NCI-H2196 (cell line): Measurements from ENCODE around the gene RAB7A.
"Not testable (repeated sequence)": the region's sequence is repeated elsewhere in the genome, so short reads cannot be mapped to it uniquely, and the experiment has no call there.

ENCODE experiments used
- DNase-seq: peaks from one replicate; lab custom pipeline; 2025; ENCODE audit not compliant: unreplicated experiment; lab: John Stamatoyannopoulos, UW

Gene RAB7A

GRCh38 chr3:128749561-128749960, 23.6 kb downstream of the RAB7A start:
- not testable (repeated sequence) for DNase-seq

- DNase-seq: no peak
Measured at GRCh38 chr3:128753715-128754114, 27.7 kb downstream of the RAB7A start.

DNA sequence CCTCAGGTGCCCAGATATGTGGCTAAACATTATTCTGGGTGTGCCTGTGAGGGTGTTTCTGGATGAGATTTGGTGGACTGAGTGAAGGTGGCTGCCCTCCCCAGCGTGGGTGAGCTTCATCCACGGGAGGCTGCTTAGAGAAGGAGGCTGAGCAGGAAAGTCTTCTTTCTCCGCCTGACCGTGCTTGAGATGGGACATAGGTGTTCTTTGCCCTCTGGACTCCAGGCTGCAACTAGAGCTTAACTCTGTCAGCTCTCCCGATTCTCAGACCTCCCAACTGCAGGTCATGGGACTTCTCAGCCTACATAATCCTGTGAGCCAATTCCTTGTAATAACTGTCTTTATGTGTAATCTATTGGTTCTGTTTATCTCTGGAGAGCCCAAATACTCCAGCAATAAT, 34.1 kb downstream of the RAB7A start:
- DNase-seq: no peak

DNA sequence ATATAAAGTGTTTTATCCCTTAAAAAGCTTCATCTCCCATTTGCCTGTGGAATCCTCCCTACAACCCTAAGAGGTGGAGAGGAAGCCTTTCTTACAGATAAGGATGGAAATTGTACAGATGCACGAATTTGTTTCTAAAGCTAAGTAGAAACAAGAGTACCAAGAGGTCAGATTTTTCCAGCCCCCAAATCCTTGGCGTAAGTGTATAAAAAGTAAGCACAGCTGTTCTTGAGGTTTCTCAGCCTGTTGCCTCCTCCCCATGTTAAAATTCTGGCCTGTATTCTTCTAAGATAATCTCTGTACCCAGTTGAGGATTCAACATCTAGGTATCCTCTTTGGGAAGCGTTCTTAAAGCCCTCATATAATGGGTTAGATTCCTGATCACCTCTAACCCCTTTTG, 34.9 kb downstream of the RAB7A start:
- DNase-seq: no peak

DNA sequence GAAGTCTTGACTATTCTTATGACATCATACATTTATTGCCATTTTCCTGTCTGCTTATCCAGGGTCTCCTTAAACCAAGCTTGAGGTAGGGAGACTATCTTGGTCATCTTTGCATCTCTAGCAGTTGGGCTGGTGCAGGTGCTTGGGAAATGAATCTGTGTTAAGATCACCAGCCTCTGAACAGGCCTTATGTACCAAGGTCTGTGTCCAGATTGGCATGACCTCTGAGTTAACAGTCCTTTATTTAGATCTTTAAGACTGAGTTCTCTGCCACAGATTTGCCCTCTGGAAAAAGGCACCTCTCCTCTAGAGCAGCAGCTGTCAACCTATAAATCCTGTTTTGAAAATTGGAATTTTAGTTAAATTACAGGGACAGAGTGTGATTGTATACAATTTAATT, 35.4 kb downstream of the RAB7A start:
- no peak for DNase-seq

GRCh38 chr3:128763967-128764366, 38.0 kb downstream of the RAB7A start:
- DNase-seq: no peak

GRCh38 chr3:128764863-128765262, 38.9 kb downstream of the RAB7A start:
- DNase-seq: no peak

- no peak for DNase-seq
Measured at GRCh38 chr3:128767094-128767750, 41.2 kb downstream of the RAB7A start.

DNA sequence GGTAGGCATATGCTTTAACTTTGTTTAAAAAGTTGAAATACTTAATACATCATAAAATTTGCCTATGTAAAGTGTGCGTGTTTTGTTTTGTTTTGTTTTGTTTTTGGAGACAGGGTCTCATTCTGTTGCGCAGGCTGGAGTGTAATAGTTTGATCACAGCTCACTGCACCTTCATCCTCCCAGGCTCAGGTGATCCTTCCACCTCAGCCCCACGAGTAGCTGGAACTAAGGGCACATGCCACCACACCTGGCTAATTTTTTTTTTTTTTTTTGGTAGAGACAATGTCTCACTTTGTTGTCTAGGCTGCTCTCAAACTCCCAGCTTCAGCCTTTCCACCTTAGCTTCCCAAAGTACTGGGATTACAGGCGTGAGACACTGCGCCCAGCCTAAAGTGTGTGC, 42.5 kb downstream of the RAB7A start:
- DNase-seq: no peak

GRCh38 chr3:128770387-128770786, 44.4 kb downstream of the RAB7A start:
- DNase-seq: no peak

DNA sequence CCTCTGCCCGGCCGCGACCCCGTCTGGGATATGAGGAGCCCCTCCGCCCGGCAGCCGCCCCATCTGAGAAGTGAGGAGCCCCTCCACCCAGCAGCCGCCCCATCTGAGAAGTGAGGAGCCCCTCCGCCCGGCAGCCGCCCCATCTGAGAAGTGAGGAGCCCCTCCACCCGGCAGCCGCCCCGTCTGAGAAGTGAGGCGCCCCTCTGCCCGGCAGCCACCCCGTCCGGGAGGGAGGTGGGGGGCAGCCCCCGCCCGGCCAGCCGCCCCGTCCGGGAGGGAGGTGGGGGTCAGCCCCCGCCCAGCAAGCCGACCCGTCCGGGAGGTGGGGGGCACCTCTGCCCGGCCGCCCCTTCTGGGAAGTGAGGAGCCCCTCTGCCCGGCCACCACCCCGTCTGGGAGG, 47.2 kb downstream of the RAB7A start:
- not testable (repeated sequence) for DNase-seq

DNA sequence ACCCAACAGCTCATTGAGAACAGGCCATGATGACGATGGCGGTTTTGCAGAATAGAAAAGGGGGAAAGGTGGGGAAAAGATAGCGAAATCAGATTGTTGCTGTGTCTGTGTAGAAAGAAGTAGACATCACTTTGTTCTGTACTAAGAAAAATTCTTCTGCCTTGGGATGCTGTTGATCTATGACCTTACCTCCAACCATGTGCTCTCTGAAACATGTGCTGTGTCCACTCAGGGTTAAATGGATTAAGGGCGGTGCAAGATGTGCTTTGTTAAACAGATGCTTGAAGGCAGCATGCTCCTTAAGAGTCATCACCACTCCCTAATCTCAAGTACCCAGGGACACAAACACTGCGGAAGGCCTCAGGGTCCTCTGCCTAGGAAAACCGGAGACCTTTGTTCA, 47.6 kb downstream of the RAB7A start:
- DNase-seq: not testable (repeated sequence)

DNA sequence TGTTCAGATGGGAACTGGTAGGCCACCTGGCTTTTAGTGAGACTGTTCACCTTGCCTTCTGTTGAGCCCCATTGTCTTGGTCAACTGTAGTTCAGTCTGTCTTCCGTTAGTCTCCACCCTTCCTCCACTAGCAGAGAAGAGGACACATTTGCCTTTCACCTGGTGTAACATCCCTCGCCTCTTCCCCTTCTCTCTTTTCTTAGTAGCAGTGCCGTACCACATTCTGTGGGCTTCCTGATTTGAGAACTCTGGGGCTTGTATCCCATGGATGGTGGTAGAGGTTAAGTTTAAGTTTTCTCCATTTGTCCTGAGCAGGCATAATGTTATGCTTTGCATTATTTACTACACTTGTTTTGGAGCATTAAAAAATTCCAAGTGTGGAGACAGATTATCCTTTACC, 49.3 kb downstream of the RAB7A start:
- no peak for DNase-seq

- no peak for DNase-seq
Measured at GRCh38 chr3:128775906-128776542, 50.0 kb downstream of the RAB7A start.

DNA sequence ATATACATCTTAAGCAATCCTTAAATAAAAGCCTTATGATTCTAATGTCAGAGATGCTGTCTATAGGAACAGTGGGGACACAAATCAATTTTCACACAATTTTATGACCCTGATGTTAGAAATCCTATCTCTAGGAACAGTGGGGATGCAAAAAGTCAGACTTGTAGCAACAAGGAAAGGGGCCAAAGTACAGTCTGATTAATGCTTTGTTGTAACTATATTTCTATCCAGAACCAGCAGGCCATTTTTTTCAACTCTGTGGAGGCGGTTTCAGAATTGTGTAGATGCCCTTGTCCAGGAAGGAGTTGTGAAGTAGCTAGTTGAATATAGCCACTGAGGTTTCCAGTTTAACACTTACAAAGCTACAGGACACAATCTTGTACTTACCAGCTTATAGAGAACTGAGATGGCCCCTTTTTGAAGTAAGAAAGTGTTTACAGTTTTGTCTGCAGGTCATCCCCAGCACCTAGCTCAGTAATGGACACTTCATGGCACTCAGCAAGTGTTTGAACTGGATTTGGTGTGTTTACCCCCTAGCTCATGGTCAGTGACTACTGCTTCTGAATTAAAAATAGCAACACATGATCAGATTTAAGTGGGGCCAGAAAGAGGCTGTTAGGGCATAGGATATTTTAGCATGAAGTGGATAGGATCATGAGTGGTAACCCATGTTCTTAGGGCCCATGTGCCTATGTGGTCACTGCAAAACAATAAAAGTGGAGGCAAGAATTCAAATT, 54.3 kb downstream of the RAB7A start:
- DNase-seq: no peak

DNA sequence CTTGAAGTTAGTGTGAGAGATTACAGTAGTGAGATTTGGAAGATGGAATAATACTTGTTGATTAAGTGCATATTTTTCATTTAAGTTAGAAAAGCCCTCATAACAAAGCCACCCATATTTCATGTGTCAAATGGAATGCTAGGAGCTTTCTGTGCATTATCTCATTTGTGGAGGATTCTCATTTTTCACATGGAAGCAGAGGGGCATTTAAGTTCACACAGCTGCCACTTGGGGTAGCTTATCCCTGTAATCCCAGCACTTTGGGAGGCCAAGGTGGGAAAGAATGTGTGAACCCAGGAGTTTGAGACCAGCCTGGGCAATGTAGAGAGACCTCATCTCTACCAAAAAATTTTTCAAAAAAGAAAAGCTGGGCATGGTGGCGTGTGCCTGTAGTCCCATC, 55.2 kb downstream of the RAB7A start:
- DNase-seq: no peak

DNA sequence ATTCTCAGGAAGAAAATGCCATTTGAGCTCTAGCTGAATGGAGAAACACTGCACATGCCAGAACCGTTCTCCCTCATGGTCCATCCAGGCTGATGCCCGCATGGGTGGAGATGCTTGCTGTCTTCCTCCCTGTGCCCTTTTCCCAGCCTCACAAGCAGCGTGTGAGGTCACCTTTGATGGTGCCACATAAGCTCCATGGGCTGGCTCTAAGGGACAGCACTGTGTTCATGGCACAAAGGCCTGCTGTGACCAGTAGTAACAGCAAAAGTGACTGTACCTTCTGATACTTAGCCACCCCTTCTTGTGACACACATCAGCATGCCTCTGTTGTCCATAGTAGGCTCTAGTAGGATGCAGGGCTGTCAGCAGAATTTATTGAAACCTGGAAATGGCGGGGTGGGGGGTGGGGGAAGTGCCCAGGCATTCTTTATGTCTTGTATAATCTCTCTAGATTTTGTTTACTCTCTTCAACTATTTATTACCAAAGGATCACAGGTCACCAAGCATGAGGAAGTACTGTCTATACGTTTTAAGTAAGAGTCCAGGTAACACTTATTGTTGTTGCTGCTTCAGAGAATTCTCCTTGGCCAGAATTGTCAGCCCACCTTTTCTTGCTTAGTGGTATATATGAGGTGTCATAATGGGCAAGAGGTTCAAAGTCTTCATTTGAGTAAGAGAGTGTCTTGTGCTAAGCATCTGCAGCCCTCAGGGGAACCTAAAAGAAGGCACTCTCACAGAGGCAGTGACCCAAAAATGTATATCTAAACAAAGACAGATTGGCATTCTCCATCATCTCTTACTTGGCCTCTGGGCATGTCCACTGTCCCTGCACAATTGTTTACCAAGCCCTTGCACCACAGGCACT, 56.5 kb downstream of the RAB7A start:
- no peak for DNase-seq

- DNase-seq: no peak
Measured at GRCh38 chr3:128783774-128784173, 57.8 kb downstream of the RAB7A start.

DNA sequence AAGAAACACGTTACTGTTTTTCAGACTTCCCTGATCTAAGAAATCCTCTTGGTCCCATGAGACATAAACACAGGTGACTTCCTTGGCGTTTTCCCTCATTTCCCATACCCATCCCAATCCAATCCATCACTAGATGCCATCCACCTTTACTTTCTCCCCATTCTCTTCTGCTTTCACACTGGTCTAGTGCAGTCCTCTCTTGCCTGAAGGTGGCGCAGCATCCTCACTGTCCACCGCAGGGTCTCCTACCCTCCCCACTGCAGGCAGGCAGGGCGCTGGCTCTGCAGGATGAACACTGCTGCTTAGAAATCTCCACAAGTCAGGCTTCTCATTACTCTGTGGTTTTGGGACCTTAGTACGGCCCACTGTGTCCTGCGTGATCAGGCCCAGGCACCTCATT, 58.2 kb downstream of the RAB7A start:
- no peak for DNase-seq

GRCh38 chr3:128784843-128785242, 58.9 kb downstream of the RAB7A start:
- no peak for DNase-seq

DNA sequence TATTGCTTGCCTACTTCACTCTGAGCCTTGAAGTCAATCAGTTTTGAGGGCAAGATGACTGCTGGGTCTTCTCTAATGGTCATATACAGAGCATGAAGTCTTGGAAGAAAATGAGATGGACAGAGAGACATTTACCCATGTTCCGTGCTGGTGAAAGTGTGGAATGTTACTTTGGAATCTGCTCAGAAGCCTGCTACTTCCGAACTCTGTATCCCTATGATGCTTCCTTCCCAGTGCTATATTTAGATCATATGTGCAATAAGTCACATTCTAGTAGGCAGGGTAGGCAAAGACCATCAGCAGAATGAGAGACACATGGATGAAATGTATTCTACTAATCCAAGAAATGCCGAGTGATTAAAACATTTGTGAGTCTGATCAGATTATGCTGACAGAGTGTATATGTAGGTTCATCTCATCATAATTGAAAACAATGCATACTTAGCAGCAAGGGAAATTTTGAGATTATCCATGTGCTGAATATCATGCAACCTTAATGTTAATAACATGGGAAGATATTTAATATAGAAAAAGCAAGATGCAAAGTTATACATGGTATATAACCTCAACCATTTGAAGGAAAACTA, 60.5 kb downstream of the RAB7A start:
- DNase-seq: no peak
